Measurements from ENCODE around the gene NSD2. TPM values are rescaled to one million over a fixed set of nuclear protein-coding genes. Genes with fewer than 3 reads are reported as not detected.
"Not testable (repeated sequence)": the region's sequence is repeated elsewhere in the genome, so short reads cannot be mapped to it uniquely, and the experiment has no call there.

NSD2 gene
- total and polyA plus RNA-seq, 5 experiments from 2014 or later = 3.8 to 37.4 (median 5.4) TPM

- not testable (repeated sequence) for DNase-seq, H3K4me3 Mint-ChIP-seq, H3K9me3 Mint-ChIP-seq, ATAC-seq, H3K27ac Mint-ChIP-seq, H3K27me3 Mint-ChIP-seq
- Mint-ChIP-seq H3K36me3 (peaks cover 0 to 73% (median 8%) of the 10 kb centered on the region in 3 donors), H3K4me1 (peaks cover 6 to 29% (median 15%) of the 10 kb centered on the region in 4 donors)
- POLR2A ChIA-PET = interaction anchor here (0.7 kb wide), 1 partner anchor 8 kb away, joined by 4 read pairs; no protein-coding TSS in a partner anchor
Observed at GRCh38 chr4:1844618-1845017, 26.6 kb upstream of the NSD2 start.

GRCh38 chr4:1846580-1846979 lies 24.6 kb upstream of the NSD2 start:
- Mint-ChIP-seq H3K27me3 (no peaks in the 10 kb centered on the region), H3K4me1 (peaks cover 13 to 35% (median 25%) of the 10 kb centered on the region in 4 donors), H3K4me3 (no peak overlapping the region), H3K36me3 (peaks cover 0 to 56% (median 8%) of the 10 kb centered on the region in 3 donors), H3K27ac (peak overlapping the region in 1 of 10 donors; percentile 13), H3K9me3 (no peaks in the 10 kb centered on the region)
- no peak for ATAC-seq
- DNase-seq = no peak
- POLR2A ChIA-PET = no interaction called here

- POLR2A ChIA-PET = interaction anchor here (0.7 kb wide), 3 partner anchors 128 to 914 kb away, joined by 3 to 4 read pairs (median 3); no protein-coding TSS in a partner anchor
- peaks cover 0 to 30% (median 8%) of the 10 kb centered on the region in 3 donors for H3K36me3 Mint-ChIP-seq
- H3K4me3 Mint-ChIP-seq = no peak overlapping the region
- H3K4me1 Mint-ChIP-seq = peaks cover 18 to 48% (median 41%) of the 10 kb centered on the region in 4 donors
- H3K27me3 Mint-ChIP-seq = no peaks in the 10 kb centered on the region
- ATAC-seq = no peak
- H3K9me3 Mint-ChIP-seq = no peaks in the 10 kb centered on the region
- no peak for DNase-seq
- peak overlapping the region in 1 of 10 donors; percentile 2 for H3K27ac Mint-ChIP-seq
Observed at GRCh38 chr4:1850276-1850675, 20.9 kb upstream of the NSD2 start.

GRCh38 chr4:1851160-1851559 lies 20.0 kb upstream of the NSD2 start:
- DNase-seq (no peak), ATAC-seq (no peak)
- POLR2A ChIA-PET = interaction anchor here (0.6 kb wide), 1 partner anchor 12 kb away, joined by 3 read pairs; no protein-coding TSS in a partner anchor
- Mint-ChIP-seq H3K27ac (peak overlapping the region in 9 of 10 donors; percentile 8 to 73 (median 62)), H3K4me3 (peak overlapping the region in 4 of 10 donors; percentile 13 to 52 (median 22)), H3K4me1 (peaks cover 18 to 48% (median 41%) of the 10 kb centered on the region in 4 donors), H3K27me3 (no peaks in the 10 kb centered on the region), H3K9me3 (no peaks in the 10 kb centered on the region), H3K36me3 (peaks cover 0 to 23% (median 8%) of the 10 kb centered on the region in 3 donors)

GRCh38 chr4:1851575-1852410 lies 19.4 kb upstream of the NSD2 start:
- Mint-ChIP-seq H3K27ac (peak overlapping the region in 9 of 10 donors; percentile 8 to 67 (median 38)), H3K4me1 (peaks cover 19 to 49% (median 42%) of the 10 kb centered on the region in 4 donors), H3K27me3 (no peaks in the 10 kb centered on the region), H3K9me3 (no peaks in the 10 kb centered on the region), H3K36me3 (peaks cover 0 to 16% (median 5%) of the 10 kb centered on the region in 3 donors), H3K4me3 (peak overlapping the region in 3 of 10 donors; percentile 27 to 54 (median 41))
- no peak for DNase-seq
- ATAC-seq = no peak
- POLR2A ChIA-PET = no interaction called here

GRCh38 chr4:1852904-1853623 lies 18.1 kb upstream of the NSD2 start:
- Mint-ChIP-seq H3K36me3 (peaks cover 0 to 7% (median 2%) of the 10 kb centered on the region in 3 donors), H3K4me3 (peak overlapping the region in 6 of 10 donors; percentile 2 to 64 (median 41)), H3K4me1 (peaks cover 23 to 58% (median 50%) of the 10 kb centered on the region in 4 donors), H3K27ac (peak overlapping the region in 4 of 10 donors; percentile 20 to 81 (median 66)), H3K9me3 (no peaks in the 10 kb centered on the region), H3K27me3 (no peaks in the 10 kb centered on the region)
- DNase-seq (no peak), ATAC-seq (no peak)
- POLR2A ChIA-PET = interaction anchor here (1.7 kb wide), 1 partner anchor 17 kb away, joined by 6 read pairs; the partner anchor contains the start of gene NSD2

- ATAC-seq (no peak), DNase-seq (no peak)
- peak overlapping the region; percentile 68 to 88 (median 82) for H3K4me3 Mint-ChIP-seq
- H3K4me1 Mint-ChIP-seq = peaks cover 25 to 59% (median 49%) of the 10 kb centered on the region in 4 donors
- no peaks in the 10 kb centered on the region for H3K9me3 Mint-ChIP-seq
- no peaks in the 10 kb centered on the region for H3K27me3 Mint-ChIP-seq
- H3K27ac Mint-ChIP-seq = peak overlapping the region in 9 of 10 donors; percentile 27 to 93 (median 77)
- POLR2A ChIA-PET = interaction anchor here (1.4 to 2.2 kb wide), 3 partner anchors 10 to 132 kb away, joined by 3 to 14 read pairs (median 6); partner anchors contain the start of gene NSD2
- H3K36me3 Mint-ChIP-seq = peaks cover 0 to 5% (median 0%) of the 10 kb centered on the region in 3 donors
Observed at GRCh38 chr4:1854752-1855151, 16.4 kb upstream of the NSD2 start.

- Mint-ChIP-seq H3K27ac (peak overlapping the region in 8 of 10 donors; percentile 37 to 91 (median 56)), H3K36me3 (peaks cover 0 to 5% (median 0%) of the 10 kb centered on the region in 3 donors), H3K9me3 (no peaks in the 10 kb centered on the region), H3K4me3 (peak overlapping the region; percentile 71 to 88 (median 82)), H3K27me3 (no peaks in the 10 kb centered on the region), H3K4me1 (peaks cover 25 to 55% (median 46%) of the 10 kb centered on the region in 4 donors)
- ATAC-seq (peak in 1 of 2 donors; percentile 24), DNase-seq (peak in 2 of 10 donors; percentile 10 to 20)
- POLR2A ChIA-PET = interaction anchor here (0.8 to 3.6 kb wide), 6 partner anchors 9 to 132 kb away, joined by 3 to 57 read pairs (median 5); partner anchors contain the start of gene NSD2
Observed at GRCh38 chr4:1855333-1856070, 15.7 kb upstream of the NSD2 start.

- POLR2A ChIA-PET = interaction anchor here (0.6 to 3.6 kb wide), 8 partner anchors 8 to 168 kb away, joined by 3 to 57 read pairs (median 6); partner anchors contain the start of gene NSD2
- Mint-ChIP-seq H3K36me3 (peaks cover 0 to 5% (median 0%) of the 10 kb centered on the region in 3 donors), H3K27ac (peak within 1 kb of the TSS; percentile 37 to 91 (median 71)), H3K27me3 (no peaks in the 10 kb centered on the region), H3K9me3 (no peaks in the 10 kb centered on the region), H3K4me3 (peak within 1 kb of the TSS; percentile 72 to 88 (median 82)), H3K4me1 (peaks cover 21 to 48% (median 41%) of the 10 kb centered on the region in 4 donors)
- DNase-seq = peak; percentile 82 to 94 (median 86)
- peak; percentile 93 to 98 for ATAC-seq
Observed at GRCh38 chr4:1856071-1856942, 14.9 kb upstream of the NSD2 start, which contains the start of gene LETM1. TSS of gene LETM1 (minus strand) at chr4:1856156. CDS start at chr4:1855950, 206 bp downstream.

- no peak for DNase-seq
- ATAC-seq = no peak
Observed at GRCh38 chr4:1856943-1857699, 14.1 kb upstream of the NSD2 start.

More at GRCh38 chr4:1856943-1857699, 14.1 kb upstream of the NSD2 start:
- Mint-ChIP-seq H3K4me3 (peak overlapping the region; percentile 71 to 88 (median 78)), H3K27me3 (no peaks in the 10 kb centered on the region), H3K4me1 (peaks cover 15 to 48% (median 41%) of the 10 kb centered on the region in 4 donors), H3K9me3 (no peaks in the 10 kb centered on the region), H3K27ac (peak overlapping the region in 9 of 10 donors; percentile 24 to 90 (median 45)), H3K36me3 (peaks cover 0 to 5% (median 0%) of the 10 kb centered on the region in 3 donors)
- POLR2A ChIA-PET = interaction anchor here (0.6 to 3.6 kb wide), 5 partner anchors 11 to 169 kb away, joined by 4 to 57 read pairs (median 8); partner anchors contain the start of gene NSD2
